ENCODE data around the gene RPA1.

Gene RPA1

DNA sequence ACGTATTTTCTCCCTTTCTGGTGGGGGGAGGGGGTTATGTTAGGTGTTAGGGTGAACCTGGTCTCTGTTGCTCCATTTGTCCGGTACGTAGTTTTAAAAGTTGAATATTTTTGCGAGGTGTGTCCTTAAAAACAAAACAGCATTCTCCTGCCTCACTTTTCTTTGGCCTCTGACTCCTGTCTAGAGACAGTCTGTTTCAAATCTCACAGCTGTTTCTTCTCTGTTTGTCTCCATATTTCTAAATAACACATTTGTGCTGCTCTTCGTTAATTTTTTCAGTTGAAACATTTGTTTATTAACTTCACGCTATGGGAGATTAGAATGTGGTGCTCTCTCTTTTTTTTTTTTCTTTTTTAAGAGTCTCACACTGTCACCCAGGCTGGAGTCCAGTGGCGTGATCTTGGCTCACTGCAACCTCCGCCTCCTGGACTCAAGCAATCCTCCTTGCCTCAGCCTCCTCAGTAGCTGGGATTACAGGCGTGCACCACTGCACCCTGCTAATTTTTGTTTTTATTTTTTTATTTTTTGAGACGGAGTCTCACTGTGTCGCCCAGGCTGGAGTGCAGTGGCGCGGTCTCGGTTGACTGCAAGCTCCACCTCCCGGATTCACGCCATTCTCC is 31.7 kb downstream of the RPA1 start:
- no peak for DNase-seq (ENCODE audit: low read depth)
- TF ChIP-seq, protein P1, sequence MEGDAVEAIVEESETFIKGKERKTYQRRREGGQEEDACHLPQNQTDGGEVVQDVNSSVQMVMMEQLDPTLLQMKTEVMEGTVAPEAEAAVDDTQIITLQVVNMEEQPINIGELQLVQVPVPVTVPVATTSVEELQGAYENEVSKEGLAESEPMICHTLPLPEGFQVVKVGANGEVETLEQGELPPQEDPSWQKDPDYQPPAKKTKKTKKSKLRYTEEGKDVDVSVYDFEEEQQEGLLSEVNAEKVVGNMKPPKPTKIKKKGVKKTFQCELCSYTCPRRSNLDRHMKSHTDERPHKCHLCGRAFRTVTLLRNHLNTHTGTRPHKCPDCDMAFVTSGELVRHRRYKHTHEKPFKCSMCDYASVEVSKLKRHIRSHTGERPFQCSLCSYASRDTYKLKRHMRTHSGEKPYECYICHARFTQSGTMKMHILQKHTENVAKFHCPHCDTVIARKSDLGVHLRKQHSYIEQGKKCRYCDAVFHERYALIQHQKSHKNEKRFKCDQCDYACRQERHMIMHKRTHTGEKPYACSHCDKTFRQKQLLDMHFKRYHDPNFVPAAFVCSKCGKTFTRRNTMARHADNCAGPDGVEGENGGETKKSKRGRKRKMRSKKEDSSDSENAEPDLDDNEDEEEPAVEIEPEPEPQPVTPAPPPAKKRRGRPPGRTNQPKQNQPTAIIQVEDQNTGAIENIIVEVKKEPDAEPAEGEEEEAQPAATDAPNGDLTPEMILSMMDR (IDR thresholded peaks at IDR 0.05; ENCODE audit: insufficient read depth, low read depth, low read length, missing control alignments), result no peak
- H3K4me3 ChIP-seq (ENCODE audit: low read length), result no peak overlapping the region

DNA sequence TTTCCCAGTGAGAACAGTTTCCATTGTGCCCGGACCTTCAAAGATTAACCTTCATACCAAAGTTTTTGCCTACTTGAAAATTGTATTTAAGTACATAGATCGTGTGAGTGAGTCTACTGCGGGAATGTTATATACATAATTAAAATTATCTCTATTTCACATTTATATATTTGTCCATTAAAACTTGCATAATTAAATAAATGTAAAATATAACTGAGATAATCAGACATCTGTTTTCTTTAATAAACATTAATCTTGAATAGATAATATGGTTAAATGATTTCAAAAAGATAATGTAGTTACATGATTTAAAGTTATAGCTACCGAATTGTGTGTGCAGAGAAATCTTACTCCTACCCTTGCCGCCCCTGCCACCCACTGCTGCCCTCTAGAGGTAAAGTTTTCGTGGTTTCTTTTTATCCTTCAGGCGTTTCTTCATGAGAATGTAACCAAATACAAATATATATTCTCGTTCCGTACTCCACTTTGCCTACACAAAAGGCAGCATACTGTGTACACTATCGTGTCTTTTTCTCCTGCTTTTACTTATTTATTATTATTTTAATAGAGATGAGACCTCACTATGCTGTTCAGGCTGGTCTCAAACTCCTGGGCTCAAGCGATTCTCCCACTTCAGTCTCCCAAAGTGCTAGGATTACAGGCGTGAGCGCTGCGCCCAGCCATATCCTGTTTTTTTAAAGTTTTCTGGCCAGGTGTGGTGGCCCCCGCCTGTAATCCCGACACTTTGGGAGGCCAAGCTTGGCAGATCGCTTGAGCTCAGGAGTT is 35.6 kb downstream of the RPA1 start:
- DNase-seq (ENCODE audit: low read depth), result peak; percentile 61
- no peak overlapping the region for H3K4me3 ChIP-seq (ENCODE audit: low read length)
- TF ChIP-seq, protein P1 (IDR thresholded peaks at IDR 0.05; ENCODE audit: insufficient read depth, low read depth, low read length, missing control alignments), result peak; percentile 72

DNA sequence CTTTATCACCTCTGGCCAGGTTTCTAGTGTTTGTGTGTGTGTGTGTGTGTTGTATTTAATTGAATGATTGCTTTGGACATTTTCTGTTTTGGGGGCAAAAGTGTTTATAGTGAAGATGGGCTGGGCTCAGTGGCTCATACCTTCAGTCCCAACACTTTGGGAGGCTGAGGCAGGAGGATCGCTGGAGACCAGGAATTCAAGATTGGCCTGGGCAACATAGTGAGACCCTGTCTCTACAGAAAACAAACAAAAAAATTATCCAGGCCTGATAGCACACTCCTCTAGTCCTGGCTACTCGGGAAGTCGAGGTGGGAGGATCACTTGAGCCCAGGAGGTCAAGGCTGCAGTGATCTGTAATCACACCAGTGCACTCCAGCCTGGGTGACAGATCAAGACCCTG is 37.5 kb downstream of the RPA1 start:
- H3K4me3 ChIP-seq (ENCODE audit: low read length), result no peak overlapping the region
- no peak for DNase-seq (ENCODE audit: low read depth)
- TF ChIP-seq, protein P1 (IDR thresholded peaks at IDR 0.05; ENCODE audit: insufficient read depth, low read depth, low read length, missing control alignments), result no peak

DNA sequence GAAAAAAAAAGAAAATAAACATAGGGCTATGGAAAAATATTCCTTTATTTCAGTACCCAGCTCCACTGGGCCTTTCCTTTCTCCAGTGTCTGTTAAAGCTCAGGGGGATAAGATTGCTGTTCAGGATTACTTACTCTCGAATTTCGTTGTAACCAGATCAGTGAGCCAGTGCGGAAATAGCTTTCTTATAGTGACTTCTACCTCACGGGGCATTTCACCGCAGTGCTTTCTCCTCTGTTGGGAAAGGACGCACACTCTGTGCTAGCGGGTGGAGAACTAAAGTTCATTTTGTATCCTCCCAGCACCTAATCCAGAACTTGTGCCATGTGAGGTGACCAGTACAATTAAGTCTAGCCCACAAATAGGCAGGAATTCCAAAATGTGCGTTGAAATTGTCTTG is 38.3 kb downstream of the RPA1 start:
- TF ChIP-seq, protein P1 (IDR thresholded peaks at IDR 0.05; ENCODE audit: insufficient read depth, low read depth, low read length, missing control alignments), result no peak
- no peak overlapping the region for H3K4me3 ChIP-seq (ENCODE audit: low read length)
- DNase-seq (ENCODE audit: low read depth), result no peak

DNA sequence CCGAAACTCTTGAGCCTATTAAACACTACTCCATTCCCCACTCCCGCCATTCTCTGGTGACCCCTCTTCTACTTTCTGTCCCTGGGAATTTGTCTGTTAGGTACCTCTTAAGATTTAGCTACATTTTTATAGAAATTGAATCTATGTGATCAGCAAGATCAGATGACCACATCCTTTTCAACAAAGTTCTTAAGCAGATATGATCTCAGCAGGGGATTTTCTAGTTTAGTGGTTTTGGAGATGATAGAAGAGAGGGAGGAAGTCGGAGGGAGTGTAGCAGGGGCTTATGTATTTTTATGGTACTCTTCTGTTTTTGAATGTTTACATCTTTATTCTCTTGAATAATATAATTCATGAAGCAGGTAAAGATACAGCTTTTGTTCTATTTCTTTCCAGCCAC is 40.8 kb downstream of the RPA1 start:
- TF ChIP-seq, protein P1 (IDR thresholded peaks at IDR 0.05; ENCODE audit: insufficient read depth, low read depth, low read length, missing control alignments), result no peak
- no peak for DNase-seq (ENCODE audit: low read depth)
- H3K4me3 ChIP-seq (ENCODE audit: low read length), result no peak overlapping the region

DNA sequence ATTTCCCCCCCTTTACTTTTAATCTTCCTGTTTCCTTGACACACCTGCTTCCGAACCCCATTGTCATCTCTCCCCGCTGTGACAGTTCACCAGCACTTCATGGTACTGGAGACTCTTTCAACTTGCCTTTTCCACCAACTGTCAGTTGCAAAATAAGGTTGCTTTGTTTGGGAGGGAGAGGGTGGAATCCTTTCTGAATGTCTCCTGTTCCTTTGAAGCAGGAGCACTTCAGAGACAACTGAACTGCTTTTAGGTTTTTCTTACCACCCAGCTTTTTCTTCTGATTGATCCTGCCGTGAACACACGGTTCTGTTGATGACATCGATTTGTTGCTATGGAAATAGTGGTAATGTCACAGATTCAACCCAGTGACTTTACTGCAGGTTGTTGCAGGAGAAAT is 42.0 kb downstream of the RPA1 start:
- DNase-seq (ENCODE audit: low read depth), result no peak
- TF ChIP-seq, protein P1 (IDR thresholded peaks at IDR 0.05; ENCODE audit: insufficient read depth, low read depth, low read length, missing control alignments), result no peak
- H3K4me3 ChIP-seq (ENCODE audit: low read length), result no peak overlapping the region

Data from epithelial cell of esophagus (primary cell).